AG09309 (cell line): Measurements from ENCODE around the gene CCDC12.

Source experiments
- DNase-seq: peaks from one replicate; pipeline ENCODE4 v3.0.0-alpha.2; 2010; ENCODE audit warnings: low read depth
- H3K4me3 ChIP-seq: 2 replicates; pipeline ENCODE4 v1.5.1; 2011; ENCODE audit warnings: mild to moderate bottlenecking, low read depth, low read length, moderate library complexity; ENCODE audit not compliant: control insufficient read depth
- TF ChIP-seq, protein P1 (sequence below): IDR thresholded peaks from 2 replicates; pipeline ENCODE4 v1.5.1; 2011; ENCODE audit warnings: mild to moderate bottlenecking, low read depth, low read length, inconsistent platforms; ENCODE audit not compliant: insufficient read depth, control insufficient read depth; ENCODE audit errors: missing control alignments

The CCDC12 gene

DNA sequence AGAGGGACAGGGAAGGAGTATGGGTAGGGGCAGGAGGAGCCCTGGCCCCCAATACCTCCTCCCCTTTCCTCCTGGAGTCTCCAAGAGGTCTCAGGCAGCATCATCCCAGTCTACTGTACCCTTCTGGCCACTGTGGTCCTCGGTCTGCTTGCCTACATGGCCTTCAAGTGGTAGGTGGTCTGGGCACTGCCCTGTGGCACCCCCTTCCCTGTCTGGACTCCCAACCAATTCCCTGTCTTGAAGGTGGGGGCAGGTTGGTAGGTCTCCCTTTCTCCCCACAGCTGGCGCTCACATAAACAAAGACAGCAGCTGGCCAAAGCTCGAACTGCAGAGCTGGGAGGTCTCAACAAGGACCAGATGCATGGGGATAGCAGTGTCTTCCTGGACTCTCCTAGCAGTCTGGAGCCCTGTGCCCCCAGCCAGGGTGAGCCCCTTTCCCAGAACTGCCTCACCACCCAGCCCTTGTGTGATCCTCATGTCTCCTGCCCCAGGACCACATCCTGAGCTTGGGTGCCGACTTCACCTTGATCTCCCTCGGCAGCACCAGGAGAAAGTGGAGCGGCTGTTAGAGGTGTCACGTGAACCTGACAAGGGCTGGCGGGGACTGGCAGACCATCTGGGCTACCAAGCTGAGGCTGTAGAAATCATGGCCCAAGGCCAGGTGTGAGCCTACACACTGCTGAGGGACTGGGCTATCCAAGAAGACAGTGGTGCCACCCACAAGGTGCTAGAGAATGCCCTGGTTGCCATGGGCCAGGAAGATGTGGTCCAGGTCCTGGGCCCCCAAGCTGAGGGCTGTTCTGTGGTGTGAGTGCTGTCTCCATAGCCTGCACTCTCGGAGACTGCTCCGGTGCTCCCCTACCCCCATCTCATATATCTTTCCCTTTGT is 36.0 kb upstream of the CCDC12 start:
- TF ChIP-seq, protein P1, sequence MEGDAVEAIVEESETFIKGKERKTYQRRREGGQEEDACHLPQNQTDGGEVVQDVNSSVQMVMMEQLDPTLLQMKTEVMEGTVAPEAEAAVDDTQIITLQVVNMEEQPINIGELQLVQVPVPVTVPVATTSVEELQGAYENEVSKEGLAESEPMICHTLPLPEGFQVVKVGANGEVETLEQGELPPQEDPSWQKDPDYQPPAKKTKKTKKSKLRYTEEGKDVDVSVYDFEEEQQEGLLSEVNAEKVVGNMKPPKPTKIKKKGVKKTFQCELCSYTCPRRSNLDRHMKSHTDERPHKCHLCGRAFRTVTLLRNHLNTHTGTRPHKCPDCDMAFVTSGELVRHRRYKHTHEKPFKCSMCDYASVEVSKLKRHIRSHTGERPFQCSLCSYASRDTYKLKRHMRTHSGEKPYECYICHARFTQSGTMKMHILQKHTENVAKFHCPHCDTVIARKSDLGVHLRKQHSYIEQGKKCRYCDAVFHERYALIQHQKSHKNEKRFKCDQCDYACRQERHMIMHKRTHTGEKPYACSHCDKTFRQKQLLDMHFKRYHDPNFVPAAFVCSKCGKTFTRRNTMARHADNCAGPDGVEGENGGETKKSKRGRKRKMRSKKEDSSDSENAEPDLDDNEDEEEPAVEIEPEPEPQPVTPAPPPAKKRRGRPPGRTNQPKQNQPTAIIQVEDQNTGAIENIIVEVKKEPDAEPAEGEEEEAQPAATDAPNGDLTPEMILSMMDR, result no peak
- DNase-seq, result no peak
- no peak overlapping the region for H3K4me3 ChIP-seq

DNA sequence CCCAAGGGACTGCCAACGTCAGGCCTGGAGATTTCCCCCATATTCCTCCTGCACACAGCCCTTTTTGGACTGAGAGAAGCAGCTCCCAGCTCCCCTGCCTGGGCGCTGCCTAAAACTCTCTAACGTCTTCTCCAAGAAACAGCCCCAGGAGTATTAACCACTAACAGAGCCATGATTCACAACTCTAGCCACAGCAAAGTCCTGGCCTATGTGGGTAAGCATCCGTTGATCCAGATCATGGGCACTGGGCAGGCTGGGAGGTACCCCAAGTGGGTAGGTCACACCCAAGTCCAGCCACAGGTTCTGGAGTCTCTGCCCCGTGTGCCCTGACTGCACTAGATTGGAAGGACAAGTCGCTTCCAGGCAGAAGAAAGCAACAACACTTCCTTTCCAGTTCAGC is 34.8 kb upstream of the CCDC12 start:
- TF ChIP-seq, protein P1, result no peak
- no peak for DNase-seq

DNA sequence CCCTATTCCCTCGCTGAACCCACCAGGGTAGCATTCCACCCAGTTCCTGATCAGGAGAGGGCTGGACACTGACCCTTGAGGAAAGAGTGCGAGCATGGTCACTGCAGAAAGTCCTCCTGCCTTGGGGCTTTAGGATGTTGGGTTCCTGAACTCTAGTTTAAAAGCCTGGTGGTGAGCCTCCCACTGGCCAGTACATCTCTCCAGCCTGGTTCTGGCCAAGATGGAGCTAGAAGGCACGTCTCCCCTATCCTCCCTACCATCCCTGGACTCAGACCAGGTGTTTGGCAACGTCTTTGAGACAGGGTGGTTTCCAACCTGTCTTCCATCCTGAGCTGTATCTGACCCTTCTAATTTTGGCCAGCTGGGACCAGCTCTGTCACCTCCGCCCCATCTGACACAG is 34.4 kb upstream of the CCDC12 start:
- TF ChIP-seq, protein P1, result no peak
- H3K4me3 ChIP-seq, result no peak overlapping the region
- DNase-seq, result no peak

More for the DNA sequence above, 34.8 kb upstream of the CCDC12 start:
- H3K4me3 ChIP-seq, result no peak overlapping the region

DNA sequence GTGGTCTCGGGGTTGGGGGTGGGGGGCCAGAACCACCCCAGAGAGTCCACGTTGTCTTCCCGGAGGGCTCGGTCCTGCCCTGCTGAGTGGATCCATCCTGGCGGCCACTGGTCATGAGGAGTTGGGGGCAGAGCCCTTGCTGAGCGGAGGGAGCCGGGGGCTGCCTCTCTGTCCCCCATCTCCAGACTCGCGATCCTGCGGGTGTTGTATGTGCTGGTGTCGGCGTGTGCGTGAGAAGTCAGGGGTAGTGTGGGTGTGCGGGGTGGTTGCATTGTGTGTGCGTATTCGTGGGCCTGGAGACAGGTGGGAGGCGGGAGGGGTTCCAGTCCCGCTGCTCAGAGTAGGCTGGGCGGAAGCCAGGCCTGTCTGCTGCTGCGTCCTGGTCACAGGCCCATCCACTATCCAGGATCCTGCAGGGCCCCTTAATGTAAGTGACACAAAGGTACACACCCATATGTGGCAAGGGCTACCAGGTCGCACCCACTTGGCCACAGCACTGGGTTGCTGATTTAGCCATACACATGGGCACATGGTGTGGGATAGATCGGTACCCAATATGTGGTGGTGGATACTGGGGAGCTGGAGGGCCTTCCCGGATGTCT is 33.7 kb upstream of the CCDC12 start:
- no peak for DNase-seq
- TF ChIP-seq, protein P1, result no peak
- H3K4me3 ChIP-seq, result peak overlapping the region; percentile 39

DNA sequence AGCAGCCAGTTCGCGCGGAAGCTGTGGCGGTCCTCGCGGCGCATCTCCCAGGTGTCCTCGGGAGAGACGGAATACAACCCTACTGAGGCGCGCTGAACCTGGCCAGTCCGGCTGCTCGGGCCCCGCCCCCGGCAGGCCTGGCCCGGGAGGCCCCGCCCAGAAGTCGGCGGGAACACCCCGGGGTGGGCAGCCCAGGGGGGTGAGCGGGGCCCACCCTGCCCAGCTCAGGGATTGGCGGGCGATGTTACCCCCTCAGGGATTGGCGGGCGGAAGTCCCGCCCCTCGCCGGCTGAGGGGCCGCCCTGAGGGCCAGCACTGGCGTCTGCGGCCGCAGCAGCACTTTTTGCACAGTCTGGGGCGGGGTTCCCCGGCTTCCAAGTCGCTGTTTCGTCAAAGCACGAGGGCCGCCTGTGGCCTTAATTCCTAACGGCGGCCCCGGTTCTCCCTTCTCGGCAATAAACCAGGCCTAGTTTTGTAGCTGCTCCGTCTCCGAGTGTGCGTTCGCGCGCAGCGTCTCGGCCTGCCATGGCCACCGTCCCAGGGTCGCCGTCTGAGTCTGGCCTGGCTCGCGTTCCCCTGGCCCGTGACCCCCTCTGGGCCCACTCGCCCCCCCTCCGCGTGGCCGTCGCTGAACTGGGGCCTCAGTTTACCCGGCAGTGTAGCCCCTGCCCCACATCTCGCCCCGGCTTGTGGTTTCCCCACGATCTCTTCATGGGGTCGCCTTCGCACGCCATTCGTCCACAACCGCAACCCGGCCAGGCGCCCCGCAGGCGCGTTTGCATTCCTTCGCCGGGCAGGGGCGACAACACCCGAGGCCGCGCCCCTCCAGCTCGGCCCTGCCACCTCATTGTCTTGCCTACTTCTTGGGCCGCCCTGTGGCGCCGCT is 32.9 kb upstream of the CCDC12 start:
- peak overlapping the region; percentile 39 for H3K4me3 ChIP-seq
- TF ChIP-seq, protein P1, result no peak
- peak; percentile 69 for DNase-seq

DNA sequence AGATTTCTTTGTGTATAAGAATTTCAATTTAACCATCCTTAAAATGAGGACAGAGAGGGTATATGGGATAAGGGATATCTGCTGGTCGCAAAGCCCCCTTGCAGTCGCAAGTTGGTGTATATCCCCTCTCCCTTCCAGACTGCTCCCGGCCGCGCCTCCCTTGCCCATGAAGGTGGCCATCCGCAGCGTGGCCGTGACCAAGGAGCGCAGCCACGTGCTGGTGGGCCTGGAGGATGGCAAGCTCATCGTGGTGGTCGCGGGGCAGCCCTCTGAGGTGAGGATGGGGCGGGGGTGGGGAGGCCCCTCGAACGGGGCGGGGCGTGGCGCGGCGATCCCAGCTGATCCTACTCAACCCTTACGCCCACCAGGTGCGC is 32.3 kb upstream of the CCDC12 start:
- no peak for DNase-seq
- peak overlapping the region; percentile 39 for H3K4me3 ChIP-seq
- TF ChIP-seq, protein P1, result no peak
